CD8-positive, alpha-beta memory T cell (primary cell): ENCODE results near the gene SERPINB6. TPM values are rescaled to one million over a fixed set of nuclear protein-coding genes. Genes with fewer than 3 reads are reported as not detected.
"Not testable (repeated sequence)": the region's sequence is repeated elsewhere in the genome, so short reads cannot be mapped to it uniquely, and the experiment has no call there.

ENCODE experiments used
- CTCF ChIA-PET: fragments of 350-600 bp; sonication (Branson Sonifier 250); formaldehyde crosslinking; loops from one replicate; lab custom pipeline; 2021; ENCODE audit warnings: antibody characterized with exemption; lab: Charles Lee
- POLR2A ChIA-PET: fragments of 350-600 bp; sonication (Branson Sonifier 250); formaldehyde crosslinking; loops from one replicate; lab custom pipeline; 2021; ENCODE audit warnings: antibody characterized with exemption; lab: Charles Lee
- DNase-seq, 5 donors: peaks; one replicate each; pipeline versions ENCODE4 v3.0.0 to v3.0.0-alpha.2; 2020 to 2022; ENCODE audit warnings: mixed read lengths in 1 of 5
- H3K27ac ChIP-seq: one replicate; pipeline ENCODE4 v1.7.0; 2013; ENCODE audit warnings: low read depth, mild to moderate bottlenecking, low read length, moderate library complexity
- H3K27me3 ChIP-seq: 2 replicates; pipeline ENCODE4 v1.7.0; 2013; ENCODE audit warnings: low read length, mild to moderate bottlenecking; ENCODE audit not compliant: insufficient read depth, poor library complexity, severe bottlenecking
- H3K36me3 ChIP-seq: 2 replicates; pipeline ENCODE4 v1.7.0; 2013; ENCODE audit warnings: mild to moderate bottlenecking, low read length, moderate library complexity; ENCODE audit not compliant: insufficient read depth
- H3K4me1 ChIP-seq: 2 replicates; pipeline ENCODE4 v1.7.0; 2013; ENCODE audit warnings: mild to moderate bottlenecking, low read length, moderate library complexity; ENCODE audit not compliant: insufficient read depth
- H3K4me3 ChIP-seq: 2 replicates; pipeline ENCODE4 v1.7.0; 2013; ENCODE audit warnings: mild to moderate bottlenecking, low read length
- H3K9me3 ChIP-seq: 2 replicates; pipeline ENCODE4 v1.7.0; 2013; ENCODE audit warnings: mild to moderate bottlenecking, low read length
- H3K27ac Mint-ChIP-seq, 8 donors: one replicate each; pipeline ENCODE4 v1.8.0; 2020 to 2021; ENCODE audit warnings: mixed read lengths in 8 of 8, mild to moderate bottlenecking in 6 of 8, inconsistent platforms in 3 of 8, moderate library complexity in 3 of 8
- H3K27me3 Mint-ChIP-seq, 2 donors: one replicate each; pipeline ENCODE4 v1.8.0; 2020 to 2021; ENCODE audit warnings: mixed read lengths in 2 of 2, mild to moderate bottlenecking in 1 of 2, moderate library complexity in 1 of 2
- H3K36me3 Mint-ChIP-seq, 3 donors: one replicate each; pipeline ENCODE4 v1.8.0; 2020 to 2021; ENCODE audit warnings: mixed read lengths in 3 of 3, inconsistent platforms in 1 of 3, mild to moderate bottlenecking in 1 of 3
- H3K4me1 Mint-ChIP-seq, 3 donors: one replicate each; pipeline ENCODE4 v1.8.0; 2020 to 2021; ENCODE audit warnings: mixed read lengths in 3 of 3, inconsistent platforms in 1 of 3, mild to moderate bottlenecking in 1 of 3
- H3K4me3 Mint-ChIP-seq, 7 donors: one replicate each; pipeline ENCODE4 v1.8.0; 2020 to 2021; ENCODE audit warnings: mixed read lengths in 7 of 7, mild to moderate bottlenecking in 6 of 7, moderate library complexity in 4 of 7, inconsistent platforms in 2 of 7
- H3K9me3 Mint-ChIP-seq, 5 donors: one replicate each; pipeline ENCODE4 v1.8.0; 2020 to 2022; ENCODE audit warnings: mixed read lengths in 5 of 5, mild to moderate bottlenecking in 3 of 5, moderate library complexity in 2 of 5, inconsistent platforms in 1 of 5
- polyA plus RNA-seq: library from polyadenylated mRNA; unstranded; fragments of 300-500 nt; fragmentation: Illumina TruSeq; gene quantifications from one replicate; pipeline ENCODE4 v1.2.3, GENCODE V29; 2021
- total RNA-seq, 2 experiments: library from RNA; stranded (reverse); gene quantifications; one replicate each; pipeline ENCODE4 v1.2.3, GENCODE V29; 2021

The SERPINB6 gene
- total and polyA plus RNA-seq, 3 experiments from 2014 or later = 62.1 to 86.0 (median 66.0) TPM

DNA sequence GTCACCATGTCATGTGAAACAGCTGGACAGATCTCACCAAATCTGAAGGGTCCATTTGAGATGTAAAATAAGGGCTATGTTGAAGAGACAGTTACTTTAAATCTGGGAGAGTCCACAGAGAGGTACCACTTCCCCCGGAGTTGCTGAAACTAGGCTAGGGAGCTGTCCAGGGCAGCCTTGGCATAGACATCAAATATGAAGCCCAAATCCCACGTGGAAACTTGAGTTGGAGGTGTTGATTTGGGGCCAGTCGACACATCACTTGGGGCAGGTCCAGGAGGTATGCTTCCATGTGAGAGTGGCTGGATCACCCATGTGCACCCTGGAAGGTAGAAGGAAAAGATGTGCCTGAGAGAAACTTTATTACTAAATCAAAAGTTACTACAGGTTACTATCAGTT lies 56.2 kb downstream of the SERPINB6 start:
- H3K36me3 ChIP-seq = no peaks in the 10 kb centered on the region
- DNase-seq = no peak
- ChIA-PET POLR2A (interaction anchor here (0.6 kb wide), 1 partner anchor 13 kb away, joined by 3 read pairs; no protein-coding TSS in a partner anchor), CTCF (interaction anchor here (1.3 to 5.4 kb wide), 7 partner anchors 17 to 150 kb away, joined by 3 to 40 read pairs (median 5); no protein-coding TSS in a partner anchor)
- Mint-ChIP-seq H3K36me3 (no peaks in the 10 kb centered on the region), H3K4me1 (peaks cover 22 to 34% (median 33%) of the 10 kb centered on the region in 3 donors), H3K27ac (no peak overlapping the region), H3K27me3 (no peaks in the 10 kb centered on the region), H3K4me3 (no peak overlapping the region), H3K9me3 (no peaks in the 10 kb centered on the region)
- H3K27ac ChIP-seq = no peak overlapping the region
- H3K9me3 ChIP-seq = no peaks in the 10 kb centered on the region
- no peaks in the 10 kb centered on the region for H3K27me3 ChIP-seq
- H3K4me1 ChIP-seq = peaks cover 8% of the 10 kb centered on the region
- H3K4me3 ChIP-seq = no peak overlapping the region

- Histone ChIP-seq H3K27ac (no peak overlapping the region), H3K27me3 (no peaks in the 10 kb centered on the region), H3K36me3 (no peaks in the 10 kb centered on the region), H3K4me1 (peaks cover 6% of the 10 kb centered on the region), H3K4me3 (no peak overlapping the region), H3K9me3 (no peaks in the 10 kb centered on the region)
- no peak for DNase-seq
- Mint-ChIP-seq H3K9me3 (no peaks in the 10 kb centered on the region), H3K27me3 (no peaks in the 10 kb centered on the region), H3K27ac (no peak overlapping the region), H3K4me1 (peaks cover 21 to 32% (median 31%) of the 10 kb centered on the region in 3 donors), H3K4me3 (no peak overlapping the region), H3K36me3 (no peaks in the 10 kb centered on the region)
- POLR2A ChIA-PET = interaction anchor here (0.7 kb wide), 1 partner anchor 123 kb away, joined by 8 read pairs; no protein-coding TSS in a partner anchor
- CTCF ChIA-PET = interaction anchor here (1.3 to 5.4 kb wide), 10 partner anchors 13 to 151 kb away, joined by 3 to 40 read pairs (median 6); no protein-coding TSS in a partner anchor
These were observed 57.1 kb downstream of the SERPINB6 start for GRCh38 chr6:2914318-2914660.

GRCh38 chr6:2913621-2914317 lies 57.6 kb downstream of the SERPINB6 start:
- Mint-ChIP-seq H3K4me1 (peaks cover 16 to 27% (median 26%) of the 10 kb centered on the region in 3 donors), H3K27ac (no peak overlapping the region)
- POLR2A ChIA-PET = interaction anchor here (0.7 to 0.9 kb wide), 2 partner anchors 68 to 123 kb away, joined by 3 to 8 read pairs; no protein-coding TSS in a partner anchor

GRCh38 chr6:2911171-2911570 lies 60.2 kb downstream of the SERPINB6 start:
- Histone ChIP-seq H3K9me3 (no peaks in the 10 kb centered on the region), H3K4me1 (no peaks in the 10 kb centered on the region), H3K36me3 (no peaks in the 10 kb centered on the region), H3K27ac (no peak overlapping the region), H3K27me3 (no peaks in the 10 kb centered on the region), H3K4me3 (no peak overlapping the region)
- POLR2A ChIA-PET = interaction anchor here (0.9 to 1.3 kb wide), 3 partner anchors 9 to 69 kb away, joined by 4 to 12 read pairs (median 9); partner anchors contain the start of gene SERPINB1
- H3K36me3 Mint-ChIP-seq = no peaks in the 10 kb centered on the region
- no peak overlapping the region for H3K27ac Mint-ChIP-seq
- no peaks in the 10 kb centered on the region for H3K9me3 Mint-ChIP-seq
- H3K4me3 Mint-ChIP-seq = no peak overlapping the region
- no peaks in the 10 kb centered on the region for H3K27me3 Mint-ChIP-seq
- H3K4me1 Mint-ChIP-seq = peaks cover 8 to 22% (median 22%) of the 10 kb centered on the region in 3 donors
- CTCF ChIA-PET = interaction anchor here (0.7 to 2.0 kb wide), 27 partner anchors 9 to 120 kb away, joined by 3 to 61 read pairs (median 5); partner anchors contain the start of gene SERPINB1
- DNase-seq = no peak

More at GRCh38 chr6:2913621-2914317, 57.6 kb downstream of the SERPINB6 start:
- Histone ChIP-seq H3K4me3 (no peak overlapping the region), H3K36me3 (no peaks in the 10 kb centered on the region), H3K27ac (no peak overlapping the region), H3K4me1 (peaks cover 1% of the 10 kb centered on the region), H3K27me3 (no peaks in the 10 kb centered on the region), H3K9me3 (no peaks in the 10 kb centered on the region)
- CTCF ChIA-PET = interaction anchor here (1.1 to 5.4 kb wide), 11 partner anchors 14 to 152 kb away, joined by 3 to 40 read pairs (median 6); no protein-coding TSS in a partner anchor
- Mint-ChIP-seq H3K9me3 (no peaks in the 10 kb centered on the region), H3K4me3 (no peak overlapping the region), H3K27me3 (no peaks in the 10 kb centered on the region), H3K36me3 (no peaks in the 10 kb centered on the region)
- no peak for DNase-seq

DNA sequence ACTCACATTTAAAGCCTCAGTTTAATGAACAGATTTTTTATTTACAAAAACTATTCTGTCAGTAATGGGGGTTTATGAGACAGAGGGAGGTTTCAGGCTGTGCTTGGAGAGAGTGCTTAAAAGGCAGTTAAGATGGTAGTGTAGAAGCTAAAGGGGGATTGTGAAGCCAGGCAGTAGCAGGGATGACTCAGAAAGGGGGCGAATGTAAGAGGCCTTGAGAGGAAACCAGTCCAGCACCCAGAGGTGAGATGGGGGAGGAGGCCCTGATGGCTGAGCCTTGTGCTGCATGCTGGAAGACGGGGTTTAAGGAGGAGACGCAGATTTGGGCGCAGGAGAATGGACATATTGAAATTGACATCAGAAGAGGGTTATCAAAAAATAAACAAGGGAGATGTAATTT lies 61.6 kb downstream of the SERPINB6 start:
- Mint-ChIP-seq H3K27me3 (no peaks in the 10 kb centered on the region), H3K36me3 (no peaks in the 10 kb centered on the region), H3K4me1 (peaks cover 4 to 19% (median 19%) of the 10 kb centered on the region in 3 donors), H3K9me3 (no peaks in the 10 kb centered on the region), H3K4me3 (no peak overlapping the region), H3K27ac (peak overlapping the region in 2 of 8 donors; percentile 32 to 90)
- DNase-seq = no peak
- no peak overlapping the region for H3K4me3 ChIP-seq
- ChIA-PET POLR2A (interaction anchor here (0.5 to 0.8 kb wide), 2 partner anchors 13 to 15 kb away, joined by 3 read pairs; no protein-coding TSS in a partner anchor), CTCF (interaction anchor here (1.2 kb wide), 2 partner anchors 10 to 14 kb away, joined by 3 read pairs; no protein-coding TSS in a partner anchor)
- no peaks in the 10 kb centered on the region for H3K36me3 ChIP-seq
- H3K4me1 ChIP-seq = no peaks in the 10 kb centered on the region
- H3K9me3 ChIP-seq = no peaks in the 10 kb centered on the region
- H3K27ac ChIP-seq = no peak overlapping the region
- H3K27me3 ChIP-seq = no peaks in the 10 kb centered on the region

DNA sequence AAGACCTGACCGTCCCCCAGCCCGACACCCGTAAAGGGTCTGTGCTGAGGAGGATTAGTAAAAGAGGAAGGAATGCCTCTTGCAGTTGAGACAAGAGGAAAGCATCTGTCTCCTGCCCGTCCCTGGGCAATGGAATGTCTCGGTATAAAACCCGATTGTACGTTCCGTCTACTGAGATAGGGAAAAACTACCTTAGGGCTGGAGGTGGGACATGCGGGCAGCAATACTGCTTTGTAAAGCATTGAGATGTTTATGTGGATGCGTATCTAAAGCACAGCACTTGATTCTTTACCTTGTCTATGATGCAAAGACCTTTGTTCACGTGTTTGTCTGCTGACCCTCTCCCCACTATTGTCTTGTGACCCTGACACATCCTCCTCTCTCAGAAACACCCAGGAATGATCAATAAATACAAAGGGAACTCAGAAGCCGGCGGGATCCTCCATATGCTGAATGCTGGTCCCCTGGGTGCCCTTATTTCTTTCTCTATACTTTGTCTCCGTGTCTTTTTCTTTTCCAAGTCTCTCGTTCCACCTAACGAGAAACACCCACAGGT lies 62.2 kb downstream of the SERPINB6 start:
- not testable (repeated sequence) for H3K4me1 ChIP-seq, H3K4me3 ChIP-seq, H3K9me3 ChIP-seq, H3K27me3 ChIP-seq, H3K9me3 Mint-ChIP-seq, H3K27me3 Mint-ChIP-seq, H3K36me3 ChIP-seq, H3K4me3 Mint-ChIP-seq, H3K27ac ChIP-seq, H3K36me3 Mint-ChIP-seq, DNase-seq
- Mint-ChIP-seq H3K27ac (peak overlapping the region in 1 of 8 donors; percentile 47), H3K4me1 (peaks cover 7 to 22% (median 19%) of the 10 kb centered on the region in 3 donors)
- POLR2A ChIA-PET = interaction anchor here (0.8 kb wide), 1 partner anchor 14 kb away, joined by 3 read pairs; no protein-coding TSS in a partner anchor
- CTCF ChIA-PET = interaction anchor here (1.2 to 1.4 kb wide), 3 partner anchors 10 to 63 kb away, joined by 3 read pairs; no protein-coding TSS in a partner anchor

GRCh38 chr6:2908516-2908915 lies 62.9 kb downstream of the SERPINB6 start:
- POLR2A ChIA-PET, H3K27me3 Mint-ChIP-seq, H3K36me3 Mint-ChIP-seq, H3K9me3 ChIP-seq, H3K27ac ChIP-seq, DNase-seq, H3K4me3 ChIP-seq, H3K36me3 ChIP-seq, H3K4me1 ChIP-seq, H3K4me3 Mint-ChIP-seq, H3K27me3 ChIP-seq, H3K9me3 Mint-ChIP-seq: not testable (repeated sequence)
- peak overlapping the region in 2 of 8 donors; percentile 48 to 68 for H3K27ac Mint-ChIP-seq
- CTCF ChIA-PET = interaction anchor here (1.4 kb wide), 1 partner anchor 62 kb away, joined by 3 read pairs; no protein-coding TSS in a partner anchor
- H3K4me1 Mint-ChIP-seq = peaks cover 7 to 22% (median 19%) of the 10 kb centered on the region in 3 donors
